SK-N-SH (cell line): ENCODE measurements around the gene FLT3LG. TPM values are rescaled to one million over a fixed set of nuclear protein-coding genes. Genes with fewer than 3 reads are reported as not detected.

ENCODE experiments used
- CTCF ChIA-PET: fragments of 300-600, 350-600 bp; formaldehyde crosslinking; extraction: SDS; loops from one replicate; lab custom pipeline; 2021; lab: Yijun Ruan, JAX
- POLR2A ChIA-PET: fragments of 350-600 bp; sonication (Branson Sonifier 250); formaldehyde crosslinking; extraction: SDS; loops from one replicate; lab custom pipeline; 2020; ENCODE audit warnings: antibody characterized with exemption, inconsistent platforms; lab: Yijun Ruan, JAX
- DNase-seq: peaks from one replicate; pipeline ENCODE4 v3.0.0; 2012
- H2AFZ ChIP-seq: fragments of 200-600 bp; sonication (generic); 2 replicates; pipeline ENCODE4 v1.8.1; 2016; ENCODE audit warnings: antibody characterized with exemption, mild to moderate bottlenecking, low read depth
- H3F3A ChIP-seq: fragments of 200-600 bp; sonication (generic); replicated peaks from 2 replicates; pipeline ENCODE3; 2016; ENCODE audit warnings: antibody characterized with exemption, mild to moderate bottlenecking; ENCODE audit not compliant: insufficient read depth
- H3K27ac ChIP-seq, 2 experiments: fragments of 200-500 bp in 1 of 2; fragments of 200-600 bp in 1 of 2; sonication (Bioruptor generic) in 1 of 2; sonication (generic), shearing (Covaris generic) in 1 of 2; 2 replicates each; pipeline versions ENCODE4 v1.5.1 to v1.6.1; 2014 to 2016; ENCODE audit warnings: low read depth in 2 of 2, inconsistent platforms in 1 of 2, low read length in 1 of 2, mild to moderate bottlenecking in 1 of 2, mixed read lengths in 1 of 2
- H3K27me3 ChIP-seq: fragments of 200-600 bp; sonication (generic), shearing (Covaris generic); 2 replicates; pipeline ENCODE4 v1.6.1; 2016; ENCODE audit warnings: mixed run types; ENCODE audit not compliant: insufficient read depth
- H3K36me3 ChIP-seq, 2 experiments: fragments of 200-500 bp in 1 of 2; fragments of 200-600 bp in 1 of 2; sonication (Bioruptor generic) in 1 of 2; sonication (generic) in 1 of 2; replicated peaks in 1 of 2; 2 replicates each; pipeline versions ENCODE3 to v1.5.1; 2014 to 2016; ENCODE audit warnings: low read length in 1 of 2, mild to moderate bottlenecking in 1 of 2; ENCODE audit not compliant: insufficient read depth in 2 of 2, control insufficient read depth in 1 of 2
- H3K4me1 ChIP-seq, 2 experiments: fragments of 200-500 bp in 1 of 2; fragments of 200-600 bp in 1 of 2; sonication (Bioruptor generic) in 1 of 2; sonication (generic), shearing (Covaris generic) in 1 of 2; 2 replicates each; pipeline versions ENCODE4 v1.5.1 to v1.6.1; 2014 to 2016; ENCODE audit warnings: low read depth in 1 of 2, low read length in 1 of 2, mixed run types in 1 of 2; ENCODE audit not compliant: insufficient read depth in 2 of 2, control insufficient read depth in 1 of 2
- H3K4me2 ChIP-seq: fragments of 200-600 bp; sonication (generic), shearing (Covaris generic); 2 replicates; pipeline ENCODE4 v1.6.1; 2017; ENCODE audit warnings: mixed run types
- H3K4me3 ChIP-seq, 2 experiments: fragments of 200-500 bp in 1 of 2; fragments of 200-600 bp in 1 of 2; sonication (Bioruptor generic) in 1 of 2; sonication (generic), shearing (Covaris generic) in 1 of 2; 2 replicates each; pipeline versions ENCODE4 v1.5.1 to v1.8.1; 2014 to 2016; ENCODE audit warnings: low read depth in 2 of 2, inconsistent platforms in 1 of 2, low read length in 1 of 2, mild to moderate bottlenecking in 1 of 2, mixed read lengths in 1 of 2, moderate library complexity in 1 of 2
- H3K79me2 ChIP-seq: fragments of 200-600 bp; sonication (generic); 2 replicates; pipeline ENCODE4 v1.8.1; 2017; ENCODE audit warnings: mild to moderate bottlenecking; ENCODE audit not compliant: insufficient read depth
- H3K9ac ChIP-seq: fragments of 200-600 bp; sonication (generic); 2 replicates; pipeline ENCODE4 v1.6.1; 2017; ENCODE audit warnings: mixed run types
- H3K9me2 ChIP-seq: fragments of 200-600 bp; sonication (generic); 2 replicates; pipeline ENCODE4 v1.6.1; 2017; ENCODE audit warnings: mixed run types
- H3K9me3 ChIP-seq: fragments of 200-600 bp; sonication (generic); 2 replicates; pipeline ENCODE4 v1.6.1; 2017; ENCODE audit warnings: mixed run types, mild to moderate bottlenecking, moderate library complexity
- H4K20me1 ChIP-seq: fragments of 200-600 bp; sonication (generic); 2 replicates; pipeline ENCODE4 v1.6.1; 2017; ENCODE audit warnings: mild to moderate bottlenecking, mixed run types; ENCODE audit not compliant: insufficient read depth
- CTCF ChIP-seq: fragments of 200-600 bp; sonication (generic); IDR thresholded peaks from 2 replicates; pipeline ENCODE4 v1.6.1; 2017; ENCODE audit warnings: antibody characterized with exemption, mild to moderate bottlenecking, moderate library complexity
- ELF1 ChIP-seq: IDR thresholded peaks from 2 replicates; pipeline ENCODE4 v1.4.0; 2012
- EP300 ChIP-seq, 2 experiments: IDR thresholded peaks; 2 replicates each; pipeline versions ENCODE4 v1.4.0 to v1.6.1; 2012; ENCODE audit warnings: borderline replicate concordance in 1 of 2, low read depth in 1 of 2, low read length in 1 of 2
- FOSL2 ChIP-seq: IDR thresholded peaks from 2 replicates; pipeline ENCODE4 v1.4.0; 2012; ENCODE audit warnings: low read depth, mild to moderate bottlenecking, moderate library complexity, borderline replicate concordance
- FOXJ3 ChIP-seq: sonication (generic); formaldehyde crosslinking; IDR thresholded peaks from 2 replicates; pipeline ENCODE4 v1.5.1; 2020; ENCODE audit warnings: mild to moderate bottlenecking, missing genetic modification reagents
- GABPA ChIP-seq: IDR thresholded peaks from 2 replicates; pipeline ENCODE4 v1.4.0; 2012; ENCODE audit warnings: low read depth, mild to moderate bottlenecking
- JUND ChIP-seq: IDR thresholded peaks from 2 replicates; pipeline ENCODE4 v1.4.0; 2012
- MAX ChIP-seq: IDR thresholded peaks from 2 replicates; pipeline ENCODE4 v1.4.0; 2012; ENCODE audit warnings: low read depth
- MEF2A ChIP-seq: IDR thresholded peaks from 2 replicates; pipeline ENCODE4 v1.4.0; 2012; ENCODE audit warnings: low read depth, borderline replicate concordance
- MXI1 ChIP-seq: IDR thresholded peaks from 2 replicates; pipeline ENCODE4 v1.6.1; 2012; ENCODE audit warnings: mild to moderate bottlenecking, low read depth, low read length, improper control_type of control experiment
- NFIC ChIP-seq: IDR thresholded peaks from 2 replicates; pipeline ENCODE4 v1.4.0; 2012; ENCODE audit warnings: borderline replicate concordance
- POLR2AphosphoS5 ChIP-seq: IDR thresholded peaks from 2 replicates; pipeline ENCODE4 v1.6.1; 2012; ENCODE audit warnings: low read depth, low read length
- RAD21 ChIP-seq: IDR thresholded peaks from 2 replicates; pipeline ENCODE4 v1.6.1; 2012; ENCODE audit warnings: mild to moderate bottlenecking, low read length
- RFX5 ChIP-seq: IDR thresholded peaks from 2 replicates; pipeline ENCODE4 v1.6.1; 2012; ENCODE audit warnings: mild to moderate bottlenecking, improper control_type of control experiment, low read length
- SIN3A ChIP-seq: IDR thresholded peaks from 2 replicates; pipeline ENCODE4 v1.6.1; 2012; ENCODE audit warnings: low read depth, mild to moderate bottlenecking, low read length, moderate library complexity, borderline replicate concordance
- TAF1 ChIP-seq: IDR thresholded peaks from 2 replicates; pipeline ENCODE4 v1.6.1; 2012; ENCODE audit warnings: low read depth, mild to moderate bottlenecking, low read length, moderate library complexity, borderline replicate concordance
- TCF12 ChIP-seq: IDR thresholded peaks from 2 replicates; pipeline ENCODE4 v1.4.0; 2012
- YY1 ChIP-seq: IDR thresholded peaks from 2 replicates; pipeline ENCODE4 v1.4.0; 2012; ENCODE audit warnings: low read depth, mild to moderate bottlenecking
- WGBS: methylation state at CpG from one replicate; pipeline ENCODE4 v1.1.6; 2017; ENCODE audit warnings: low lambda C conversion rate; 5-methylcytosine and 5-hydroxymethylcytosine counted together
- polyA plus RNA-seq, 3 experiments: library from polyadenylated mRNA; depleted of rRNA; stranded (reverse); fragments of >200 nt; gene quantifications; 2 replicates each; pipeline ENCODE4 v1.2.3, GENCODE V29; 2012
- TF ChIP-seq, protein P1 (sequence below): fragments of 150-350 bp; IDR thresholded peaks from 2 replicates; pipeline ENCODE4 v1.6.1; 2016; ENCODE audit warnings: mild to moderate bottlenecking, low read depth, low read length
- TF ChIP-seq, protein P2 (sequence below): IDR thresholded peaks from 2 replicates; pipeline ENCODE4 v1.4.0; 2012; ENCODE audit warnings: low read depth, borderline replicate concordance

Gene FLT3LG
- polyA plus RNA-seq, 1 of the 3 experiments (the other 2 are of a cell fraction) = 6.4 TPM

GRCh38 chr19:49453013-49453756 is 20.8 kb upstream of the FLT3LG start, which contains the start of gene ALDH16A1 (continued):
- peak; percentile 52; the same call in 1 of the 2 replicates for TF ChIP-seq MXI1
- no peak for TF ChIP-seq MEF2A
- no peak for TF ChIP-seq FOXJ3 (CRISPR knock-in tag)
- TF ChIP-seq, protein P1, sequence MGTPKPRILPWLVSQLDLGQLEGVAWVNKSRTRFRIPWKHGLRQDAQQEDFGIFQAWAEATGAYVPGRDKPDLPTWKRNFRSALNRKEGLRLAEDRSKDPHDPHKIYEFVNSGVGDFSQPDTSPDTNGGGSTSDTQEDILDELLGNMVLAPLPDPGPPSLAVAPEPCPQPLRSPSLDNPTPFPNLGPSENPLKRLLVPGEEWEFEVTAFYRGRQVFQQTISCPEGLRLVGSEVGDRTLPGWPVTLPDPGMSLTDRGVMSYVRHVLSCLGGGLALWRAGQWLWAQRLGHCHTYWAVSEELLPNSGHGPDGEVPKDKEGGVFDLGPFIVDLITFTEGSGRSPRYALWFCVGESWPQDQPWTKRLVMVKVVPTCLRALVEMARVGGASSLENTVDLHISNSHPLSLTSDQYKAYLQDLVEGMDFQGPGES = no peak
- 0 out of 2 replicates have a peak, but pooled peaks have one; percentile 79 for TF ChIP-seq SIN3A
- TF ChIP-seq RAD21 = no peak
- TF ChIP-seq GABPA = peak; percentile 58
- TF ChIP-seq NFIC = no peak
- TF ChIP-seq FOSL2 = no peak
- TF ChIP-seq EP300 (IDR thresholded peaks at IDR 0.05; ENCODE audit: borderline replicate concordance in 1 of 2, low read depth in 1 of 2, low read length in 1 of 2) = no peak
- peak; percentile 51; the same call in 1 of the 2 replicates for TF ChIP-seq RFX5

DNA sequence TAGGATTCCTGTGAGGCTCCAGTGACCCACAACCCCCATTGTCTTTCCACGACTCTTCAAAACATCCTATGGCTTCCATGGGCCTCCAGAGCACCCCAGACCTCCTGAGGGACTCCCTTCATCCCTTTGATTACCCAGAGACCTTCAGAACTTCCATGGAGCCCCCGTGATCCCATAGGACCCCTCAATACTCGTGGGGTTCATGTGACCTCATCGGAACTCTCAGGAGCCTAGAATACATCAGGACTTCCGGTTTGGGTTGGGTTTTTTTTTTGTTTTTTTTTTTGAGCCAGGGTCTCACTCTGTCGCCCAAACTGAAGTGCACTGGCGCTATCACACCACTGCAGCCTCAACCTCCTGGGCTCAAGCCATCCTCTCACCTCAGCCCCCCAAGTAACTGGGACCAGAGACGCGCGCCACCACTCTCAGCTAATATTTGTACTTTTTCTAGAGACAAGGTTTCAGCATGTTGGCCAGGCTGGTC is 20.2 kb upstream of the FLT3LG start:
- 34% methylated on average over 10 of the region's 10 CpGs for WGBS
- H3K9me3 ChIP-seq = no peaks in the 10 kb centered on the region
- ChIA-PET CTCF (interaction anchor here (0.6 to 1.0 kb wide), 3 partner anchors 8 to 64 kb away, joined by 3 to 4 read pairs (median 3); no protein-coding TSS in a partner anchor), POLR2A (interaction anchor here (1.0 to 2.6 kb wide), 4 partner anchors 25 to 82 kb away, joined by 3 to 14 read pairs (median 4); partner anchors contain the start of gene RPS11)
- peak overlapping the region; percentile 61 to 77 for H3K4me3 ChIP-seq
- TF ChIP-seq MAX = no peak
- TF ChIP-seq RFX5 = peak; percentile 5; the same call in 1 of the 2 replicates
- peak overlapping the region; percentile 97 for H3K9ac ChIP-seq
- H3K9me2 ChIP-seq = no peaks in the 10 kb centered on the region
- no peak for DNase-seq
- no peaks in the 10 kb centered on the region for H3K27me3 ChIP-seq
- peak overlapping the region; percentile 97 for H3K4me2 ChIP-seq
- no peaks in the 10 kb centered on the region for H4K20me1 ChIP-seq
- H2AFZ ChIP-seq = peak overlapping the region; percentile 83
- peaks cover 4 to 9% of the 10 kb centered on the region in 2 experiments for H3K36me3 ChIP-seq
- peaks cover 25% of the 10 kb centered on the region for H3F3A ChIP-seq
- H3K27ac ChIP-seq = peak overlapping the region; percentile 92 to 95
- H3K79me2 ChIP-seq = peaks cover 45% of the 10 kb centered on the region
- peaks cover 0 to 18% of the 10 kb centered on the region in 2 experiments; a peak in 2 of 4 replicates for H3K4me1 ChIP-seq

- 79% methylated on average over 5 of the region's 5 CpGs for WGBS
- Histone ChIP-seq H3K4me1 (peaks cover 0 to 8% of the 10 kb centered on the region in 2 experiments; a peak in 1 of 4 replicates), H3K4me3 (no peak overlapping the region), H3K4me2 (no peak overlapping the region), H4K20me1 (no peaks in the 10 kb centered on the region), H3F3A (peaks cover 23% of the 10 kb centered on the region), H3K27ac (no peak overlapping the region), H3K79me2 (peaks cover 30% of the 10 kb centered on the region), H3K9me3 (no peaks in the 10 kb centered on the region), H3K36me3 (no peaks in the 10 kb centered on the region), H3K9me2 (no peaks in the 10 kb centered on the region), H2AFZ (no peak overlapping the region), H3K27me3 (no peaks in the 10 kb centered on the region), H3K9ac (no peak overlapping the region)
- no peak for DNase-seq
- POLR2A ChIA-PET = no interaction called here
- CTCF ChIA-PET = interaction anchor here (1.0 kb wide), 1 partner anchor 91 kb away, joined by 4 read pairs; no protein-coding TSS in a partner anchor
- TF ChIP-seq, protein P2, sequence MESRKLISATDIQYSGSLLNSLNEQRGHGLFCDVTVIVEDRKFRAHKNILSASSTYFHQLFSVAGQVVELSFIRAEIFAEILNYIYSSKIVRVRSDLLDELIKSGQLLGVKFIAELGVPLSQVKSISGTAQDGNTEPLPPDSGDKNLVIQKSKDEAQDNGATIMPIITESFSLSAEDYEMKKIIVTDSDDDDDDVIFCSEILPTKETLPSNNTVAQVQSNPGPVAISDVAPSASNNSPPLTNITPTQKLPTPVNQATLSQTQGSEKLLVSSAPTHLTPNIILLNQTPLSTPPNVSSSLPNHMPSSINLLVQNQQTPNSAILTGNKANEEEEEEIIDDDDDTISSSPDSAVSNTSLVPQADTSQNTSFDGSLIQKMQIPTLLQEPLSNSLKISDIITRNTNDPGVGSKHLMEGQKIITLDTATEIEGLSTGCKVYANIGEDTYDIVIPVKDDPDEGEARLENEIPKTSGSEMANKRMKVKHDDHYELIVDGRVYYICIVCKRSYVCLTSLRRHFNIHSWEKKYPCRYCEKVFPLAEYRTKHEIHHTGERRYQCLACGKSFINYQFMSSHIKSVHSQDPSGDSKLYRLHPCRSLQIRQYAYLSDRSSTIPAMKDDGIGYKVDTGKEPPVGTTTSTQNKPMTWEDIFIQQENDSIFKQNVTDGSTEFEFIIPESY = no peak
- no peak for TF ChIP-seq JUND
- no peak for TF ChIP-seq RFX5
- no peak for TF ChIP-seq CTCF
- TF ChIP-seq YY1 = no peak
- no peak for TF ChIP-seq MEF2A
- no peak for TF ChIP-seq TAF1
- no peak for TF ChIP-seq TCF12
- TF ChIP-seq POLR2AphosphoS5 = no peak
- no peak for TF ChIP-seq GABPA
- TF ChIP-seq ELF1 = no peak
Observed at GRCh38 chr19:49455773-49456172, 18.2 kb upstream of the FLT3LG start.
